ENCODE measurements around the gene TSHZ2.

DNA sequence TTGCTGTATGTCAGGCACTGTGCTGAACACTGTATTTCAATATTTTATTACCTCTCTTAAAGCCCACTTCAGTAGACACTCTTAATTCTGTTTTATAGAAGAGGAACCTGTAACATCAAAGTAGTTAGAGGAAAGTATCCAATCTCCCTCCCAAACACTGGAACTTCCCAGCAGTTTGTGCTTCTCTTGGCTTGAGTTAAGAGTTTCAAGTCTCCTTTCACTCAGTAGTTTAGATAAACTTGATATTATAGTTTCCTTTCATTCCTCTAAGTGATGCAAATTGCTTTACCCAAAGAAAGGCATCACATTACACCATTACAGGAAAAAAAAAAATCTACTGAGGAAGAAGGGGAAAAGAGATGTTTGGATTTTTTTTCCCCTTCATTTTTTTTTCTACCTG lies 164.3 kb downstream of the TSHZ2 start:
- TF ChIP-seq, protein P1, sequence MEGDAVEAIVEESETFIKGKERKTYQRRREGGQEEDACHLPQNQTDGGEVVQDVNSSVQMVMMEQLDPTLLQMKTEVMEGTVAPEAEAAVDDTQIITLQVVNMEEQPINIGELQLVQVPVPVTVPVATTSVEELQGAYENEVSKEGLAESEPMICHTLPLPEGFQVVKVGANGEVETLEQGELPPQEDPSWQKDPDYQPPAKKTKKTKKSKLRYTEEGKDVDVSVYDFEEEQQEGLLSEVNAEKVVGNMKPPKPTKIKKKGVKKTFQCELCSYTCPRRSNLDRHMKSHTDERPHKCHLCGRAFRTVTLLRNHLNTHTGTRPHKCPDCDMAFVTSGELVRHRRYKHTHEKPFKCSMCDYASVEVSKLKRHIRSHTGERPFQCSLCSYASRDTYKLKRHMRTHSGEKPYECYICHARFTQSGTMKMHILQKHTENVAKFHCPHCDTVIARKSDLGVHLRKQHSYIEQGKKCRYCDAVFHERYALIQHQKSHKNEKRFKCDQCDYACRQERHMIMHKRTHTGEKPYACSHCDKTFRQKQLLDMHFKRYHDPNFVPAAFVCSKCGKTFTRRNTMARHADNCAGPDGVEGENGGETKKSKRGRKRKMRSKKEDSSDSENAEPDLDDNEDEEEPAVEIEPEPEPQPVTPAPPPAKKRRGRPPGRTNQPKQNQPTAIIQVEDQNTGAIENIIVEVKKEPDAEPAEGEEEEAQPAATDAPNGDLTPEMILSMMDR (IDR thresholded peaks at IDR 0.05; ENCODE audit: low read depth, low read length) = no peak
- TF ChIP-seq EZH2phosphoT487 (IDR thresholded peaks at IDR 0.05; ENCODE audit: low read depth) = no peak
